ENCODE results near the gene MLH3.

DNA sequence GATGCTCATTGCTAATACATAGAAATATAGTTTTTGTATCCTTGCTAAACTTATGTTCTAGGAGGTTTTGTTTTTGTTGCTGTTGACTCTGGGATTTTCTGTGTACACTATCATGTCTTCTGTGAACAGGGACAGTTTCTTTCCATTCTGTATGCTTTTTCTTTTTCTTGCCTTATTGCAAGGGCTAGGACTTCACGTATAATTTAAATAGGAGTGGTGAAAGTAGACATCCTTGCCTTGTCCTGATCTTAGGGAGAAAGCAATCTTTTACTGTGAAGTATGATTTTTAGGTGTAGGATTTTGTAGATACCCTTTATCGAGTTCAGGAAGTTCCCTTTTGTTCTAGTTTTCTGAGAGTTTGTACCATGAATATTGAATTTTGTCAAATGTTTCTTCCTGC is 50.0 kb downstream of the MLH3 start:
- TF ChIP-seq, protein P1, sequence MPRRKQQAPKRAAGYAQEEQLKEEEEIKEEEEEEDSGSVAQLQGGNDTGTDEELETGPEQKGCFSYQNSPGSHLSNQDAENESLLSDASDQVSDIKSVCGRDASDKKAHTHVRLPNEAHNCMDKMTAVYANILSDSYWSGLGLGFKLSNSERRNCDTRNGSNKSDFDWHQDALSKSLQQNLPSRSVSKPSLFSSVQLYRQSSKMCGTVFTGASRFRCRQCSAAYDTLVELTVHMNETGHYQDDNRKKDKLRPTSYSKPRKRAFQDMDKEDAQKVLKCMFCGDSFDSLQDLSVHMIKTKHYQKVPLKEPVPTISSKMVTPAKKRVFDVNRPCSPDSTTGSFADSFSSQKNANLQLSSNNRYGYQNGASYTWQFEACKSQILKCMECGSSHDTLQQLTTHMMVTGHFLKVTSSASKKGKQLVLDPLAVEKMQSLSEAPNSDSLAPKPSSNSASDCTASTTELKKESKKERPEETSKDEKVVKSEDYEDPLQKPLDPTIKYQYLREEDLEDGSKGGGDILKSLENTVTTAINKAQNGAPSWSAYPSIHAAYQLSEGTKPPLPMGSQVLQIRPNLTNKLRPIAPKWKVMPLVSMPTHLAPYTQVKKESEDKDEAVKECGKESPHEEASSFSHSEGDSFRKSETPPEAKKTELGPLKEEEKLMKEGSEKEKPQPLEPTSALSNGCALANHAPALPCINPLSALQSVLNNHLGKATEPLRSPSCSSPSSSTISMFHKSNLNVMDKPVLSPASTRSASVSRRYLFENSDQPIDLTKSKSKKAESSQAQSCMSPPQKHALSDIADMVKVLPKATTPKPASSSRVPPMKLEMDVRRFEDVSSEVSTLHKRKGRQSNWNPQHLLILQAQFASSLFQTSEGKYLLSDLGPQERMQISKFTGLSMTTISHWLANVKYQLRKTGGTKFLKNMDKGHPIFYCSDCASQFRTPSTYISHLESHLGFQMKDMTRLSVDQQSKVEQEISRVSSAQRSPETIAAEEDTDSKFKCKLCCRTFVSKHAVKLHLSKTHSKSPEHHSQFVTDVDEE (CRISPR knock-in tag; IDR thresholded peaks at IDR 0.05) = no peak
- TF ChIP-seq CSRNP3 (CRISPR knock-in tag; IDR thresholded peaks at IDR 0.05) (no peak), TOX (CRISPR knock-in tag; IDR thresholded peaks at IDR 0.05; ENCODE audit: borderline replicate concordance) (no peak), ZFP3 (CRISPR knock-in tag; IDR thresholded peaks at IDR 0.05) (no peak), ARNTL (CRISPR knock-in tag; IDR thresholded peaks at IDR 0.05; ENCODE audit: borderline replicate concordance, low read depth) (no peak), ZNF8 (CRISPR knock-in tag; IDR thresholded peaks at IDR 0.05) (no peak), ZFP30 (CRISPR knock-in tag; IDR thresholded peaks at IDR 0.05) (no peak)
- TF ChIP-seq, protein P2, sequence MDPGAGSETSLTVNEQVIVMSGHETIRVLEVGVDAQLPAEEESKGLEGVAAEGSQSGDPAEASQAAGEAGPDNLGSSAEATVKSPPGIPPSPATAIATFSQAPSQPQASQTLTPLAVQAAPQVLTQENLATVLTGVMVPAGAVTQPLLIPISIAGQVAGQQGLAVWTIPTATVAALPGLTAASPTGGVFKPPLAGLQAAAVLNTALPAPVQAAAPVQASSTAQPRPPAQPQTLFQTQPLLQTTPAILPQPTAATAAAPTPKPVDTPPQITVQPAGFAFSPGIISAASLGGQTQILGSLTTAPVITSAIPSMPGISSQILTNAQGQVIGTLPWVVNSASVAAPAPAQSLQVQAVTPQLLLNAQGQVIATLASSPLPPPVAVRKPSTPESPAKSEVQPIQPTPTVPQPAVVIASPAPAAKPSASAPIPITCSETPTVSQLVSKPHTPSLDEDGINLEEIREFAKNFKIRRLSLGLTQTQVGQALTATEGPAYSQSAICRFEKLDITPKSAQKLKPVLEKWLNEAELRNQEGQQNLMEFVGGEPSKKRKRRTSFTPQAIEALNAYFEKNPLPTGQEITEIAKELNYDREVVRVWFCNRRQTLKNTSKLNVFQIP (CRISPR knock-in tag; IDR thresholded peaks at IDR 0.05; ENCODE audit: borderline replicate concordance, low read depth) = no peak
